SU-DHL-6 (cell line): ENCODE measurements around the gene SLC44A1.

Source experiments
- H2AFZ ChIP-seq: fragments of 200-600 bp; sonication (generic); 2 replicates; pipeline ENCODE4 v1.6.1; 2014; ENCODE audit warnings: low read depth, mild to moderate bottlenecking, moderate library complexity, mixed read lengths, antibody characterized with exemption, low read length; ENCODE audit not compliant: severe bottlenecking
- H3F3A ChIP-seq: fragments of 200-600 bp; shearing (Covaris generic); 2 replicates; pipeline ENCODE4 v1.6.0; 2016; ENCODE audit warnings: antibody characterized with exemption, mild to moderate bottlenecking; ENCODE audit not compliant: insufficient read depth
- H3K27ac ChIP-seq: fragments of 200-600 bp; sonication (generic); 2 replicates; pipeline ENCODE4 v1.5.1; 2016; ENCODE audit warnings: low read depth, mild to moderate bottlenecking, low read length, moderate library complexity, mixed read lengths
- H3K27me3 ChIP-seq: fragments of 200-600 bp; sonication (generic), shearing (Covaris generic); 2 replicates; pipeline ENCODE4 v1.6.0; 2014; ENCODE audit warnings: mild to moderate bottlenecking, low read length
- H3K36me3 ChIP-seq: fragments of 200-600 bp; sonication (generic); 2 replicates; pipeline ENCODE4 v1.6.1; 2014; ENCODE audit warnings: mild to moderate bottlenecking, low read length, mixed read lengths
- H3K4me2 ChIP-seq: fragments of 300-600, 200-600 bp; shearing (Covaris generic), sonication (generic); 2 replicates; pipeline ENCODE4 v1.6.0; 2014; ENCODE audit warnings: low read length, low read depth, mild to moderate bottlenecking; ENCODE audit not compliant: poor library complexity, severe bottlenecking
- H3K4me3 ChIP-seq: fragments of 200-600 bp; sonication (generic); 2 replicates; pipeline ENCODE4 v1.5.1; 2014; ENCODE audit warnings: antibody characterized with exemption, low read length, mild to moderate bottlenecking, mixed read lengths; ENCODE audit not compliant: insufficient read depth, poor library complexity, severe bottlenecking
- H3K79me2 ChIP-seq: fragments of 200-600 bp; sonication (generic); 2 replicates; pipeline ENCODE4 v1.6.1; 2014; ENCODE audit warnings: mild to moderate bottlenecking, low read length, moderate library complexity; ENCODE audit not compliant: insufficient read depth
- H3K9ac ChIP-seq: fragments of 200-600 bp; sonication (generic); 2 replicates; pipeline ENCODE4 v1.7.0; 2014; ENCODE audit warnings: mild to moderate bottlenecking, low read length
- H3K9me2 ChIP-seq: fragments of 200-600 bp; sonication (generic); replicated peaks from 2 replicates; pipeline ENCODE4 v1.6.1; 2014; ENCODE audit warnings: low read length; ENCODE audit not compliant: insufficient read depth
- H3K9me3 ChIP-seq: fragments of 200-600 bp; sonication (generic); 2 replicates; pipeline ENCODE4 v1.6.1; 2014; ENCODE audit warnings: low read length, mixed read lengths; ENCODE audit not compliant: insufficient read depth
- H4K20me1 ChIP-seq: fragments of 200-600 bp; sonication (generic); 2 replicates; pipeline ENCODE4 v1.6.1; 2014; ENCODE audit warnings: low read depth, mild to moderate bottlenecking, antibody characterized with exemption, low read length, moderate library complexity, mixed read lengths
- CTCF ChIP-seq: fragments of 200-600 bp; sonication (generic); IDR thresholded peaks from one replicate; pipeline ENCODE4 v1.5.1; 2017; ENCODE audit warnings: antibody characterized with exemption, mild to moderate bottlenecking, low read length, moderate library complexity; ENCODE audit not compliant: insufficient read depth, poor library complexity, severe bottlenecking
- EZH2phosphoT487 ChIP-seq: fragments of 200-600 bp; sonication (generic), shearing (Covaris generic); conservative IDR thresholded peaks from 2 replicates; pipeline ENCODE4 v1.6.1; 2018; ENCODE audit warnings: mild to moderate bottlenecking, antibody characterized with exemption, low read length, moderate library complexity, mixed read lengths

SLC44A1 gene

GRCh38 chr9:105432247-105432842 is 187.9 kb downstream of the SLC44A1 start:
- no peaks in the 10 kb centered on the region for H3K9me2 ChIP-seq
- no peak overlapping the region for H2AFZ ChIP-seq
- no peaks in the 10 kb centered on the region for H3F3A ChIP-seq
- TF ChIP-seq CTCF (no peak), EZH2phosphoT487 (no peak)
- no peak overlapping the region for H3K4me2 ChIP-seq
- H3K9ac ChIP-seq: no peak overlapping the region
- H3K27me3 ChIP-seq: no peaks in the 10 kb centered on the region
- H3K9me3 ChIP-seq: no peaks in the 10 kb centered on the region
- H3K79me2 ChIP-seq: no peaks in the 10 kb centered on the region
- H3K36me3 ChIP-seq: no peaks in the 10 kb centered on the region
- H3K4me3 ChIP-seq: no peak overlapping the region
- H3K27ac ChIP-seq: no peak overlapping the region
- H4K20me1 ChIP-seq: no peaks in the 10 kb centered on the region

- Histone ChIP-seq H2AFZ (no peak overlapping the region), H3F3A (no peaks in the 10 kb centered on the region), H3K36me3 (no peaks in the 10 kb centered on the region), H3K79me2 (no peaks in the 10 kb centered on the region), H3K4me3 (no peak overlapping the region), H3K9me2 (no peaks in the 10 kb centered on the region), H3K9me3 (no peaks in the 10 kb centered on the region), H3K27me3 (no peaks in the 10 kb centered on the region), H3K4me2 (no peak overlapping the region), H3K27ac (no peak overlapping the region), H3K9ac (no peak overlapping the region), H4K20me1 (no peaks in the 10 kb centered on the region)
- TF ChIP-seq CTCF (no peak), EZH2phosphoT487 (no peak)
Observed at GRCh38 chr9:105435453-105435852, 191.0 kb downstream of the SLC44A1 start.

GRCh38 chr9:105436783-105437182 is 192.3 kb downstream of the SLC44A1 start:
- Histone ChIP-seq H3K27ac (no peak overlapping the region), H3K9me2 (no peaks in the 10 kb centered on the region), H3F3A (no peaks in the 10 kb centered on the region), H2AFZ (no peak overlapping the region), H3K36me3 (no peaks in the 10 kb centered on the region), H3K27me3 (no peaks in the 10 kb centered on the region), H3K79me2 (no peaks in the 10 kb centered on the region), H3K9me3 (no peaks in the 10 kb centered on the region), H3K4me3 (no peak overlapping the region), H3K9ac (no peak overlapping the region), H3K4me2 (no peak overlapping the region), H4K20me1 (no peaks in the 10 kb centered on the region)
- no peak for TF ChIP-seq CTCF
- TF ChIP-seq EZH2phosphoT487: no peak

- no peak overlapping the region for H2AFZ ChIP-seq
- no peaks in the 10 kb centered on the region for H4K20me1 ChIP-seq
Observed at GRCh38 chr9:105437704-105438103, 193.3 kb downstream of the SLC44A1 start.

More at GRCh38 chr9:105437704-105438103, 193.3 kb downstream of the SLC44A1 start:
- no peak for TF ChIP-seq EZH2phosphoT487
- TF ChIP-seq CTCF: no peak
- H3K36me3 ChIP-seq: no peaks in the 10 kb centered on the region
- H3K4me2 ChIP-seq: no peak overlapping the region
- no peaks in the 10 kb centered on the region for H3K9me2 ChIP-seq
- H3K9ac ChIP-seq: no peak overlapping the region
- no peaks in the 10 kb centered on the region for H3K9me3 ChIP-seq
- H3K79me2 ChIP-seq: no peaks in the 10 kb centered on the region
- no peak overlapping the region for H3K27ac ChIP-seq
- H3K27me3 ChIP-seq: no peaks in the 10 kb centered on the region
- no peaks in the 10 kb centered on the region for H3F3A ChIP-seq
- H3K4me3 ChIP-seq: no peak overlapping the region
